MCF 10A (cell line): ENCODE measurements around the gene HPCAL4. TPM values are rescaled to one million over a fixed set of nuclear protein-coding genes. Genes with fewer than 3 reads are reported as not detected.
A peak's percentile ranks its signal among the peaks of the same experiment; 100 is the strongest.

Source experiments
- BruUV-seq: library from RNA; stranded (reverse); fragments of 400-500 nt; replicated peaks from 2 replicates; lab custom pipeline; 2021; lab: Mats Ljungman, UMichigan
- CTCF ChIA-PET: fragments of 300-600 bp; sonication (Branson Sonifier 250); formaldehyde crosslinking; extraction: SDS; loops from one replicate; lab custom pipeline; 2021; ENCODE audit warnings: antibody characterized with exemption, inconsistent platforms; lab: Yijun Ruan, JAX
- POLR2A ChIA-PET: fragments of 300-600, 350-650 bp; sonication (Branson Sonifier 250); formaldehyde crosslinking; extraction: SDS; loops from one replicate; lab custom pipeline; 2020; ENCODE audit warnings: antibody characterized with exemption, inconsistent platforms; lab: Yijun Ruan, JAX
- DNase-seq: peaks from one replicate; pipeline ENCODE4 v3.0.0-alpha.2; 2018; ENCODE audit not compliant: unreplicated experiment
- H3K27ac Mint-ChIP-seq: one replicate; pipeline ENCODE4 v1.8.0; 2022; ENCODE audit warnings: mild to moderate bottlenecking, low read depth, mixed read lengths; ENCODE audit not compliant: unreplicated experiment
- H3K27me3 Mint-ChIP-seq: one replicate; pipeline ENCODE4 v1.8.0; 2022; ENCODE audit warnings: mixed read lengths; ENCODE audit not compliant: insufficient read depth, unreplicated experiment
- H3K36me3 Mint-ChIP-seq: one replicate; pipeline ENCODE4 v1.8.0; 2022; ENCODE audit warnings: mild to moderate bottlenecking, moderate library complexity, mixed read lengths; ENCODE audit not compliant: insufficient read depth, unreplicated experiment
- H3K4me1 Mint-ChIP-seq: one replicate; pipeline ENCODE4 v1.8.0; 2022; ENCODE audit warnings: mixed read lengths; ENCODE audit not compliant: insufficient read depth, unreplicated experiment
- H3K4me3 Mint-ChIP-seq: one replicate; pipeline ENCODE4 v1.8.0; 2022; ENCODE audit warnings: mild to moderate bottlenecking, moderate library complexity, mixed read lengths; ENCODE audit not compliant: unreplicated experiment
- H3K9me3 Mint-ChIP-seq: one replicate; pipeline ENCODE4 v1.8.0; 2022; ENCODE audit warnings: mixed read lengths; ENCODE audit not compliant: unreplicated experiment
- intact Hi-C: fragments of 100-400 bp; cut with micrococcal nuclease; formaldehyde crosslinking; loops from 2 replicates; pipeline ENCODE4 v1.14.1; 2022
- total RNA-seq: library from RNA; stranded (reverse); gene quantifications from 2 replicates; pipeline ENCODE4 v1.2.3, GENCODE V29; 2022
- TF ChIP-seq, protein P1 (sequence below): fragments of 200-600 bp; IDR thresholded peaks from one replicate; pipeline ENCODE4 v1.8.0; 2022; ENCODE audit warnings: antibody characterized with exemption, mild to moderate bottlenecking; ENCODE audit not compliant: unreplicated experiment

HPCAL4 gene
- total RNA-seq, 1 experiment from 2014 or later: not detected

GRCh38 chr1:39659538-39659937 is 31.7 kb downstream of the HPCAL4 start:
- Mint-ChIP-seq H3K36me3 (no peaks in the 10 kb centered on the region), H3K4me3 (no peak overlapping the region), H3K4me1 (no peaks in the 10 kb centered on the region), H3K27ac (no peak overlapping the region), H3K27me3 (no peaks in the 10 kb centered on the region), H3K9me3 (no peaks in the 10 kb centered on the region)
- ChIA-PET POLR2A (no interaction called here), CTCF (interaction anchor here (0.7 to 1.7 kb wide), 7 partner anchors 11 to 141 kb away, joined by 3 to 12 read pairs (median 4); no protein-coding TSS in a partner anchor)
- intact Hi-C loops: loop anchor here (10.0 kb wide), 1 partner anchor 175 kb away; no protein-coding TSS in a partner anchor
- no TSS peak for BruUV-seq
- DNase-seq: no peak
- TF ChIP-seq, protein P1, sequence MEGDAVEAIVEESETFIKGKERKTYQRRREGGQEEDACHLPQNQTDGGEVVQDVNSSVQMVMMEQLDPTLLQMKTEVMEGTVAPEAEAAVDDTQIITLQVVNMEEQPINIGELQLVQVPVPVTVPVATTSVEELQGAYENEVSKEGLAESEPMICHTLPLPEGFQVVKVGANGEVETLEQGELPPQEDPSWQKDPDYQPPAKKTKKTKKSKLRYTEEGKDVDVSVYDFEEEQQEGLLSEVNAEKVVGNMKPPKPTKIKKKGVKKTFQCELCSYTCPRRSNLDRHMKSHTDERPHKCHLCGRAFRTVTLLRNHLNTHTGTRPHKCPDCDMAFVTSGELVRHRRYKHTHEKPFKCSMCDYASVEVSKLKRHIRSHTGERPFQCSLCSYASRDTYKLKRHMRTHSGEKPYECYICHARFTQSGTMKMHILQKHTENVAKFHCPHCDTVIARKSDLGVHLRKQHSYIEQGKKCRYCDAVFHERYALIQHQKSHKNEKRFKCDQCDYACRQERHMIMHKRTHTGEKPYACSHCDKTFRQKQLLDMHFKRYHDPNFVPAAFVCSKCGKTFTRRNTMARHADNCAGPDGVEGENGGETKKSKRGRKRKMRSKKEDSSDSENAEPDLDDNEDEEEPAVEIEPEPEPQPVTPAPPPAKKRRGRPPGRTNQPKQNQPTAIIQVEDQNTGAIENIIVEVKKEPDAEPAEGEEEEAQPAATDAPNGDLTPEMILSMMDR: no peak

GRCh38 chr1:39659110-39659509 is 32.1 kb downstream of the HPCAL4 start:
- TF ChIP-seq, protein P1: no peak
- Mint-ChIP-seq H3K27me3 (no peaks in the 10 kb centered on the region), H3K36me3 (no peaks in the 10 kb centered on the region), H3K4me3 (no peak overlapping the region), H3K4me1 (peaks cover 1% of the 10 kb centered on the region), H3K9me3 (no peaks in the 10 kb centered on the region), H3K27ac (no peak overlapping the region)
- POLR2A ChIA-PET: no interaction called here
- no peak for DNase-seq
- CTCF ChIA-PET: interaction anchor here (1.1 to 2.3 kb wide), 6 partner anchors 9 to 54 kb away, joined by 3 to 19 read pairs (median 7); no protein-coding TSS in a partner anchor
- no TSS peak for BruUV-seq
- intact Hi-C loops: loop anchor here (10.0 kb wide), 1 partner anchor 174 kb away; no protein-coding TSS in a partner anchor

DNA sequence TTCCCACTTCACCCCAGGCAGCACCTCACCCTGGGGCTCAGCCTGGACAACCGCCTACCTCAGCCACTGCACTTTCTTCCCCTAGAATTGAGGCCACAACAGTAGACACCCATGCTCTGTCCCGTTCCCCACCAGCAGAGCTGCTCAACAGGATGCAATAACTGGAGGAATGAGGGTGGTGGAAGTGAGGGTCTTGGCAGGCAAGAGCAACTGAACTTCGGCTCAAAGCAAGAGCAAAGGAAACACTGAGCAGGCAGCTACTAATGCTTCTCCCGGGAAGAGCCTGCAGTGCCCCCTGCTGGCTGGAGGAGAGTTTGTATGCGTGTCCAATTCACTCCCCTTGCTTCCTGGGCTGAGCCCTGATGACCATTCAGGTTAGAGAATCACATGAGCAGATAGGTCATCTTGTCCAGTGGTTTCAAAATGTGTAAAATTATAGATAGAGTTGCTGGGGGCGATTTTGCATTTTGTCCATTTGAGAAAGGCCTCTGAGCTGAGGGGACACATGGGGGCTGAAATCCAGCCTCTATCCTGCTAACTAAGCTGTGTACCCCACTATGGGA is 33.2 kb downstream of the HPCAL4 start:
- H3K27me3 Mint-ChIP-seq: no peaks in the 10 kb centered on the region
- H3K4me1 Mint-ChIP-seq: peaks cover 10% of the 10 kb centered on the region
- no TSS peak for BruUV-seq
- intact Hi-C loops: loop anchor here (1.0 to 10.0 kb wide), 2 partner anchors 52 to 173 kb away; no protein-coding TSS in a partner anchor
- no peaks in the 10 kb centered on the region for H3K36me3 Mint-ChIP-seq
- H3K4me3 Mint-ChIP-seq: no peak overlapping the region
- no peaks in the 10 kb centered on the region for H3K9me3 Mint-ChIP-seq
- DNase-seq: peak; percentile 72
- CTCF ChIA-PET: interaction anchor here (0.6 to 2.3 kb wide), 13 partner anchors 10 to 556 kb away, joined by 3 to 19 read pairs (median 4); no protein-coding TSS in a partner anchor
- POLR2A ChIA-PET: interaction anchor here (1.5 kb wide), 1 partner anchor 13 kb away, joined by 5 read pairs; the partner anchor contains the start of gene NT5C1A
- TF ChIP-seq, protein P1: peak; percentile 75
- H3K27ac Mint-ChIP-seq: no peak overlapping the region

GRCh38 chr1:39657402-39657801 is 33.8 kb downstream of the HPCAL4 start:
- H3K9me3 Mint-ChIP-seq: no peaks in the 10 kb centered on the region
- CTCF ChIA-PET: interaction anchor here (0.6 to 2.3 kb wide), 11 partner anchors 10 to 555 kb away, joined by 3 to 19 read pairs (median 3); no protein-coding TSS in a partner anchor
- no peaks in the 10 kb centered on the region for H3K36me3 Mint-ChIP-seq
- POLR2A ChIA-PET: interaction anchor here (1.5 kb wide), 1 partner anchor 14 kb away, joined by 5 read pairs; the partner anchor contains the start of gene NT5C1A
- H3K4me1 Mint-ChIP-seq: peaks cover 10% of the 10 kb centered on the region
- intact Hi-C loops: loop anchor here (10.0 kb wide), 1 partner anchor 173 kb away; no protein-coding TSS in a partner anchor
- H3K4me3 Mint-ChIP-seq: no peak overlapping the region
- no TSS peak for BruUV-seq
- no peak overlapping the region for H3K27ac Mint-ChIP-seq
- DNase-seq: no peak
- no peaks in the 10 kb centered on the region for H3K27me3 Mint-ChIP-seq
- TF ChIP-seq, protein P1: no peak
